GM13976 (cell line): ENCODE measurements around the gene ZFPM1.

Source experiments
- DNase-seq: peaks from one replicate; pipeline ENCODE4 v3.0.0; 2012; ENCODE audit warnings: low spot score
- CTCF ChIP-seq: IDR thresholded peaks from 2 replicates; pipeline ENCODE4 v1.5.1; 2012; ENCODE audit warnings: borderline replicate concordance, mild to moderate bottlenecking; ENCODE audit not compliant: insufficient read depth; ENCODE audit errors: extremely low read depth, missing control alignments, control extremely low read depth
- in situ Hi-C: fragments of 300-500 bp; cut with MboI; formaldehyde crosslinking; loops from one replicate; pipeline ENCODE4 v1.12.0; 2022; ENCODE audit warnings: low sequenced_read_pairs, mixed read lengths, inconsistent platforms; ENCODE audit not compliant: unreplicated experiment

Gene ZFPM1

GRCh38 chr16:88413231-88413630, 39.8 kb upstream of the ZFPM1 start:
- TF ChIP-seq CTCF: no peak

GRCh38 chr16:88413631-88414030, 39.4 kb upstream of the ZFPM1 start:
- DNase-seq: no peak
- no peak for TF ChIP-seq CTCF
- in situ Hi-C loops: no loop called here

More at GRCh38 chr16:88413231-88413630, 39.8 kb upstream of the ZFPM1 start:
- no peak for DNase-seq
- in situ Hi-C loops: no loop called here

GRCh38 chr16:88414521-88415380, 38.3 kb upstream of the ZFPM1 start:
- no peak for DNase-seq
- TF ChIP-seq CTCF: no peak
- in situ Hi-C loops: no loop called here

- no peak for TF ChIP-seq CTCF
- in situ Hi-C loops: no loop called here
- DNase-seq: no peak
Observed at GRCh38 chr16:88415381-88415705, 37.7 kb upstream of the ZFPM1 start.

GRCh38 chr16:88415713-88416323, 37.3 kb upstream of the ZFPM1 start:
- in situ Hi-C loops: no loop called here
- no peak for TF ChIP-seq CTCF
- no peak for DNase-seq

- no peak for TF ChIP-seq CTCF
- no peak for DNase-seq
- in situ Hi-C loops: no loop called here
Observed at GRCh38 chr16:88416686-88417085, 36.4 kb upstream of the ZFPM1 start.
